Thymus (tissue), 11 donors: ENCODE data around the gene TNS3. TPM values are rescaled to one million over a fixed set of nuclear protein-coding genes. Genes with fewer than 3 reads are reported as not detected.
A peak's percentile ranks its signal among the peaks of the same experiment; 100 is the strongest.

ENCODE experiments used
- DNase-seq, 9 donors: peaks; one replicate each; pipeline ENCODE4 v3.0.0-alpha.2; 2013; ENCODE audit warnings: low spot score in 9 of 9, low read depth in 6 of 9, missing footprints in 1 of 9
- H3K27ac ChIP-seq, 2 donors: one replicate each; pipeline ENCODE4 v1.5.1; 2013; ENCODE audit warnings: control low read depth in 1 of 2, low read depth in 1 of 2, low read length in 1 of 2, mild to moderate bottlenecking in 1 of 2, moderate library complexity in 1 of 2
- H3K27me3 ChIP-seq, 2 donors: one replicate each; pipeline ENCODE4 v1.5.1; 2013; ENCODE audit warnings: low read length in 1 of 2; ENCODE audit not compliant: control insufficient read depth in 2 of 2, insufficient read depth in 1 of 2
- H3K36me3 ChIP-seq, 2 donors: one replicate each; pipeline ENCODE4 v1.5.1; 2013; ENCODE audit warnings: low read length in 1 of 2, mild to moderate bottlenecking in 1 of 2, moderate library complexity in 1 of 2; ENCODE audit not compliant: control insufficient read depth in 2 of 2, insufficient read depth in 2 of 2
- H3K4me1 ChIP-seq, 2 donors: one replicate each; pipeline ENCODE4 v1.5.1; 2013; ENCODE audit warnings: low read length in 2 of 2; ENCODE audit not compliant: control insufficient read depth in 2 of 2, insufficient read depth in 2 of 2
- H3K4me3 ChIP-seq, 2 donors: one replicate each; pipeline ENCODE4 v1.5.1; 2013; ENCODE audit warnings: low read length in 2 of 2, control low read depth in 1 of 2, mild to moderate bottlenecking in 1 of 2
- H3K9me3 ChIP-seq, 2 donors: one replicate each; pipeline ENCODE4 v1.5.1; 2013; ENCODE audit warnings: low read length in 1 of 2, mild to moderate bottlenecking in 1 of 2; ENCODE audit not compliant: control insufficient read depth in 2 of 2, insufficient read depth in 1 of 2
- WGBS: extraction: QIAGEN DNeasy Blood & Tissue Kit; methylation state at CpG from one replicate; pipeline ENCODE4 v1.1.7; 2013; 5-methylcytosine and 5-hydroxymethylcytosine counted together
- polyA plus RNA-seq: library from polyadenylated mRNA; stranded (reverse); fragments of 200-250 nt; gene quantifications from one replicate; pipeline ENCODE4 v1.2.3, GENCODE V29; 2013
- total RNA-seq: library from RNA; stranded (reverse); fragments of 120-200 nt; gene quantifications from one replicate; pipeline ENCODE4 v1.2.4, GENCODE V29; 2013
- donor health status: healthy.

TNS3 gene
- total and polyA plus RNA-seq, 2 donors = 5.9 to 6.2 TPM

DNA sequence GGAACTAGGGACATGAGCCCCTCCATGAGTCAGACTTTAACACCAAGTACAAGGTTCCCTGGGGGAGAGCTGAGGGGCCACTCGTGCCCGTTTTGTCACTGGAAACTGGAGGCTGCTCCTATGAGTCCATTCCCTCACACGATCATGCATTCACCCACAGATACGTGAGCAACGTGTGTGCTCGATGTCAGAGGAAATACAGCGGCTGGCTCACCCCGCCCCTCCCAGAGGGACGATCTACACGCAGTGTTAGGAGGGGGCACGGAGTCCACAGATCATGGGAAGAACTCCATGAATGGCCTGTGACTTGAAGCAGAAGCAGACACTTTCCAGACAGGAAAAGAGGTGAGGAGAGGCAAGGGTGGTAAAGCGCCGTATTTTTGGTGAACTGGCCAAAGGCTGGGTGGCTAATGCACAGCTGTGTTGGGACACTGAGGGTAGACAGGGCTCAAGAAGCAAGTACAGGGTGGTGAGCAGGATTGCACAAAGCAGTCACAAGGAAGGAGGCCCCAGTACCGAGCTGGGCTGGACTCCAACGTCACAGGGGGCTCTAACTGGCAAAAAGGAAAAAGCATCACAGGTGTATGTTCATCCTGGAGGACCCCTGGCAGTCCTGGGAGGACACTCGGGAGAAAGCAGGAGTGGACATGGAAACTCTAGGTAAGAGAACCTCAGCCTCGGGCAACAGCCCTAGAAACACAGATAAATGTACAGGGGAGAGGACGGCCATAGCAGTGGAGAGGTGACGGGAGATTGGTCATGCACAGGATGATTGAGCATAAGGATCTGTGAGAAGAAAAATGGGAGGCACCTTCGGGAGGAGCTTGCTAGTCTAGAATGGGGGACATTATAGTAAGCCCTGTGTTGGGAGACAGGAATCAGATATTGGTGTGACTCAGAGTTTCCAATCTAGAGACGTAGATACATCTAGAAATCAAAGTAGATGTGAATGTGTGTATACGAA is 41.2 kb downstream of the TNS3 start:
- no peak for DNase-seq
- H3K4me1 ChIP-seq = no peaks in the 10 kb centered on the region
- H3K4me3 ChIP-seq = no peak overlapping the region
- H3K36me3 ChIP-seq = no peaks in the 10 kb centered on the region
- 94% methylated on average over 22 of the region's 22 CpGs for WGBS
- H3K9me3 ChIP-seq = no peaks in the 10 kb centered on the region
- peaks cover 10 to 39% of the 10 kb centered on the region in 2 donors for H3K27me3 ChIP-seq
- no peak overlapping the region for H3K27ac ChIP-seq

GRCh38 chr7:47540053-47540386 is 41.9 kb downstream of the TNS3 start:
- no peaks in the 10 kb centered on the region for H3K36me3 ChIP-seq
- no peak overlapping the region for H3K4me3 ChIP-seq
- peaks cover 10 to 44% of the 10 kb centered on the region in 2 donors for H3K27me3 ChIP-seq
- H3K4me1 ChIP-seq = no peaks in the 10 kb centered on the region
- no peak overlapping the region for H3K27ac ChIP-seq
- 92% methylated on average over 4 of the region's 4 CpGs for WGBS
- no peaks in the 10 kb centered on the region for H3K9me3 ChIP-seq
- DNase-seq = no peak

DNA sequence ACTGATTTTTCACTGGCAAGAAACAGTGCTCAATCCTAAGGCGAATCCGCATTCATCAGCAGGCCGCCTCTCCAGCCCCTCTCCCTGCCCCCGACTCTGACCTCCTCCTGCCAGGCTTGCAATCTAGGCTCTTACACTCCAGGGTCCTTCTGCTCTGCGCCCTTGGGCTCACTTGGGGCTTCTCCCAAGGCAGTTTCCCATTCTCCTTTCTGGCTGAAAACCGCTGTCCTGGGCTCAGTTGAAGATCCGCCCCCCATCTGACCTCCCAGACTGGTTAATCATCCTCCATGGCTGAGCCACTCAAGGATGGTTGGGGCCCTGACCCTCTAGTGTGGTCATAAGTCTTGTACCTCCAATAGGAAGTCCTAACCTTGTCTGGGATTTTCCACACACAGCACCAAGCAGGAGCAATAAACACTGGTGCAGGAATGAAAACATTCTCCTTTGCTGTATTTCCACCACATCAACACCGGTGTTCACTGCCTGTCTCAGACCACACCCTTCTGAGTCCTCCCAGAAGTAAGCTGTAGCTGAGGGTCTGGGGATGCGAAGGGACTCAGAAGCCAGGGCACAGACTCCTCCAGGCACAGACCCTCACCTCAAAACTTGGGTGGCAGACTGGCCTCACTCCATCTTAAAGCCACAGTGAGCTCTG is 42.4 kb downstream of the TNS3 start:
- Histone ChIP-seq H3K4me3 (no peak overlapping the region), H3K9me3 (no peaks in the 10 kb centered on the region), H3K36me3 (no peaks in the 10 kb centered on the region), H3K27ac (no peak overlapping the region), H3K27me3 (peaks cover 10 to 47% of the 10 kb centered on the region in 2 donors), H3K4me1 (no peaks in the 10 kb centered on the region)
- DNase-seq = no peak
- 96% methylated on average over 9 of the region's 9 CpGs for WGBS

DNA sequence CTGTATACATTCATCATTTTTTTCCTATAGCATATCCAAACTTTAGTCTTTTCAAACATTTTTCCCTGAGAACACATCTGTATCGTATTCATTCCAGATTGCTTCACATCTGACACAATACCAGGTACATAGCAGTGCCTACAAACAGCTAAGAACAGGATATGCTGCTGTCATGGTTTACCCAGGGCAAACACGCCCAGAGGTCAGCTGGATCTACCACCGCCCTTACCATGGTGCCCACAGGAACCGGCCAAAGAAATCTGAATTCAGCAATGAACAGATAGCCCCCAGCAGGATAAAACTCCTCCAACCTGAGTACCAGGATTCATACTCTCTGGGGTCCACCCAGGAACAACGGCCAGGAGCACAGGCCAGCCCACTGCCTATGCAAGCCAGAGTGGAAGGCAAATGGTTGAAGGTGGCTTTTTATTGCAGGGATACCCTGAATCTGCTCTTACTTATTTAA is 43.0 kb downstream of the TNS3 start:
- H3K4me1 ChIP-seq = no peaks in the 10 kb centered on the region
- H3K27me3 ChIP-seq = peaks cover 10 to 47% of the 10 kb centered on the region in 2 donors
- no peak for DNase-seq
- H3K9me3 ChIP-seq = no peaks in the 10 kb centered on the region
- H3K4me3 ChIP-seq = no peak overlapping the region
- no peak overlapping the region for H3K27ac ChIP-seq
- WGBS = 95% methylated on average over 5 of the region's 5 CpGs
- no peaks in the 10 kb centered on the region for H3K36me3 ChIP-seq

DNA sequence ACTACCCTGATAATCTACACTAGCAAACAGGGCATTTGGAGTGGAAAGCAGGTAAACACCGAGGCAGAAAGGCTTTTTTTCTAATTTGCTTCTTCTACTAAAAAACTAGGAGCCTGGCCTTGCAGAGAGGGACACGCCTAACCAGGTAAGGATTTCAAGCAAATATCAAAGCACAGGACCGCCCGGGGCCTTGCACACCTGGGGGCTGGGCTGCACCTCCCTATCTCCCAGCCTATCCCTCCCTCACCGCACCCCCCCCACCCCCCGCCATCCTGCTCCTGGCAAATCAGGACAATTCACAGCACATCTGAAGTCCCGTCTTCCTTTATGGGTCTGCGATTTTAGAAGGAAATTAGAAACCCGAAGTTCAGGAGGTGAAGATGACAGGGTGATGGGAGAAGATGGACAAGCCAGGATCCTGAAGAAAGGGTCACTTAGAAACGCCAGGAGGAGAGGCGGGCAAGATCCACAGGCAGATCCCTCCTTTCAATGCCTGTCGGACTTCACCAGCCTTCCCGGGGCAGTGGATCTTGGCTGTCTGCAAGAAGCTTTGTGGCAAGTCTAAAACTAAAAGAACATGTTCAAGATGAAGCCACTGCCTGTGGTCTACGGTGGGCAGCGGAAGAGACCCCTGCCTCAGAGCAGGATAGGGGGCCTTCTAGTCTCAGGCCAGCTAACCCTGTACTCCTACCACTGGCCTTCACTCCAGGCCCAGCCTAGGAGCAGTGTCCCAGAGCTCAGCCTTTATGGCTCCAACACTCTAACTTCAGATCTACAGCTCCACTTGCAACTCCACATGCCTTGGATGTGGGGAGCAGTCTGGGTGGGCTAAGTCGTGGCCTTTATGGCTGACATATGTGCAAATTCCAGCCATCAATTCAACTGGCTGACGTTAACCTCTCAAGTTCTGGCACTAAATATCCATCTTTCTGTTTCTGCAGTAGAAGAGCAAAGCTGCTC is 43.9 kb downstream of the TNS3 start:
- H3K27ac ChIP-seq = no peak overlapping the region
- peaks cover 10 to 47% of the 10 kb centered on the region in 2 donors for H3K27me3 ChIP-seq
- WGBS = 89% methylated on average over 17 of the region's 17 CpGs
- H3K4me1 ChIP-seq = no peaks in the 10 kb centered on the region
- no peak for DNase-seq
- H3K9me3 ChIP-seq = no peaks in the 10 kb centered on the region
- no peaks in the 10 kb centered on the region for H3K36me3 ChIP-seq
- H3K4me3 ChIP-seq = no peak overlapping the region

- Histone ChIP-seq H3K27ac (peak overlapping the region in 1 of 2 donors; percentile 11), H3K27me3 (peaks cover 10 to 47% of the 10 kb centered on the region in 2 donors), H3K36me3 (no peaks in the 10 kb centered on the region), H3K4me1 (no peaks in the 10 kb centered on the region), H3K9me3 (peaks cover 0 to 4% of the 10 kb centered on the region in 2 donors), H3K4me3 (peak overlapping the region in 1 of 2 donors; percentile 2)
- no peak for DNase-seq
- WGBS = 44% methylated on average over 96 of the region's 96 CpGs
Observed at GRCh38 chr7:47536661-47537611, 45.0 kb downstream of the TNS3 start.

GRCh38 chr7:47535704-47536628 is 45.9 kb downstream of the TNS3 start:
- Histone ChIP-seq H3K27me3 (peaks cover 10 to 47% of the 10 kb centered on the region in 2 donors), H3K36me3 (no peaks in the 10 kb centered on the region), H3K9me3 (peaks cover 0 to 4% of the 10 kb centered on the region in 2 donors), H3K4me1 (no peaks in the 10 kb centered on the region), H3K27ac (no peak overlapping the region), H3K4me3 (no peak overlapping the region)
- 93% methylated on average over 23 of the region's 23 CpGs for WGBS
- DNase-seq = no peak
